IPS-18c (cell line): Measurements from ENCODE around the gene SERINC1.
A peak's percentile ranks its signal among the peaks of the same experiment; 100 is the strongest.
"Not testable (repeated sequence)": the region's sequence is repeated elsewhere in the genome, so short reads cannot be mapped to it uniquely, and the experiment has no call there.

Source experiments
- H3K4me3 ChIP-seq: 2 replicates; pipeline ENCODE4 v1.7.0; 2013; ENCODE audit warnings: low read depth, mild to moderate bottlenecking, low read length, moderate library complexity; ENCODE audit not compliant: insufficient read depth
- H3K9me3 ChIP-seq: one replicate; pipeline ENCODE4 v1.6.1; 2013; ENCODE audit warnings: mild to moderate bottlenecking, low read length, moderate library complexity; ENCODE audit not compliant: control insufficient read depth, insufficient read depth

SERINC1 gene

GRCh38 chr6:122471107-122472021 is at the start of gene SERINC1:
Gene SERINC1, minus strand, starts transcription at chr6:122471807. Its CDS starts 70 bp downstream, at chr6:122471737.
- no peaks in the 10 kb centered on the region for H3K9me3 ChIP-seq
- H3K4me3 ChIP-seq = peak within 1 kb of the TSS; percentile 90

GRCh38 chr6:122511193-122511924 is 39.8 kb upstream of the SERINC1 start:
- H3K4me3 ChIP-seq = no peak overlapping the region
- no peaks in the 10 kb centered on the region for H3K9me3 ChIP-seq

- peaks cover 11% of the 10 kb centered on the region for H3K9me3 ChIP-seq
- H3K4me3 ChIP-seq = not testable (repeated sequence)
Observed at GRCh38 chr6:122505170-122505569, 33.6 kb upstream of the SERINC1 start.

- H3K9me3 ChIP-seq = peaks cover 11% of the 10 kb centered on the region
Observed at GRCh38 chr6:122501475-122501874, 29.9 kb upstream of the SERINC1 start.

GRCh38 chr6:122495612-122496011 is 24.0 kb upstream of the SERINC1 start:
- Histone ChIP-seq H3K9me3 (no peaks in the 10 kb centered on the region), H3K4me3 (no peak overlapping the region)

More at GRCh38 chr6:122501475-122501874, 29.9 kb upstream of the SERINC1 start:
- no peak overlapping the region for H3K4me3 ChIP-seq

- no peaks in the 10 kb centered on the region for H3K9me3 ChIP-seq
Observed at GRCh38 chr6:122494665-122495272, 23.2 kb upstream of the SERINC1 start.

GRCh38 chr6:122491919-122492555 is 20.4 kb upstream of the SERINC1 start:
- no peaks in the 10 kb centered on the region for H3K9me3 ChIP-seq
- H3K4me3 ChIP-seq = no peak overlapping the region

More at GRCh38 chr6:122494665-122495272, 23.2 kb upstream of the SERINC1 start:
- peak overlapping the region; percentile 1; the same call in 1 of the 2 replicates for H3K4me3 ChIP-seq

GRCh38 chr6:122490607-122491006 is 19.0 kb upstream of the SERINC1 start:
- no peak overlapping the region for H3K4me3 ChIP-seq
- no peaks in the 10 kb centered on the region for H3K9me3 ChIP-seq

- Histone ChIP-seq H3K4me3 (no peak overlapping the region), H3K9me3 (no peaks in the 10 kb centered on the region)
Observed at GRCh38 chr6:122484760-122485159, 13.2 kb upstream of the SERINC1 start.

GRCh38 chr6:122482750-122483080 is 11.1 kb upstream of the SERINC1 start:
- no peaks in the 10 kb centered on the region for H3K9me3 ChIP-seq
- H3K4me3 ChIP-seq = no peak overlapping the region; the same call in 1 of the 2 replicates

- H3K9me3 ChIP-seq = no peaks in the 10 kb centered on the region
- H3K4me3 ChIP-seq = no peak overlapping the region
Observed at GRCh38 chr6:122476131-122476530, 4.5 kb upstream of the SERINC1 start.

GRCh38 chr6:122472022-122472340 is 374 bp upstream of the SERINC1 start:
- Histone ChIP-seq H3K4me3 (peak overlapping the region; percentile 90), H3K9me3 (no peaks in the 10 kb centered on the region)

- H3K9me3 ChIP-seq = no peaks in the 10 kb centered on the region
- no peak overlapping the region for H3K4me3 ChIP-seq
Observed at GRCh38 chr6:122461885-122462284, 9.7 kb downstream of the SERINC1 start.

- H3K9me3 ChIP-seq, H3K4me3 ChIP-seq: not testable (repeated sequence)
Observed at GRCh38 chr6:122459865-122460416, 11.7 kb downstream of the SERINC1 start.

- Histone ChIP-seq H3K9me3 (no peaks in the 10 kb centered on the region), H3K4me3 (no peak overlapping the region)
Observed at GRCh38 chr6:122459240-122459639, 12.4 kb downstream of the SERINC1 start.

- no peaks in the 10 kb centered on the region for H3K9me3 ChIP-seq
- H3K4me3 ChIP-seq = no peak overlapping the region
Observed at GRCh38 chr6:122458087-122458486, 13.5 kb downstream of the SERINC1 start.

- not testable (repeated sequence) for H3K9me3 ChIP-seq, H3K4me3 ChIP-seq
Observed at GRCh38 chr6:122455116-122455515, 16.5 kb downstream of the SERINC1 start.
